ENCODE measurements around the gene LRRC27. TPM values are rescaled to one million over a fixed set of nuclear protein-coding genes. Genes with fewer than 3 reads are reported as not detected.

The LRRC27 gene
- total RNA-seq, 2 experiments from 2014 or later = 2.4 to 2.8 TPM

DNA sequence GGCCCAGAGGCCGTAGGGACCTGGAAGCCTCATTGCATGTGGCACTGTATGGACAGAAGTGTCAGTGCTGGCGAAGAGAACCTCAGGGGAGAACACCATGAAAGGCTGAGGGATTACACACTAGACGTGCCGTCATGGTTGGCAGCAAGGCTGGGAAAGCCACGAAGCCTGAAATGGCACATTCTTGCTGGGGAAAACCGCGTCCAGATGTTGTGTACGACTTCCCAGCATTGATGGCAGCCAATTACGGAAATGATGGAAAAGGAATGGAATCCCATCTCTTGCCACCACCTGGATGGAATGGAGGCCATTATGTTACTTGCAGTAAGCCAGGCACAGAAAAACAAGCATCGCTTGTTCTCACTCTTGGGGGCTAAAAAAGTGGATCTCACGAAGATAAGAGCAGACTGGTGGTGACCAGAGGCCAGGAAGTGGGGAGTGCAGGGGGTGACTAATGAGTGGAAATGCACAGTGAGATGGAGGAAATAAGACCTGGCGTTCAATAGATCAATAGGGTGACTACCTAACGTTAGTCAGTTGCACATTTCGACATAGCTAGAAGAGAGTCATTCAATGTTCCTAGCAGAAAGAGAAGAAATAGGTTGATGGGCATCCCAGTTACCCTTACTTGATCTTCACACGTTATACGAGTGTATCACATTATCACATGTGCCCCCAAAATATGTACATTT is 50.4 kb downstream of the LRRC27 start:
- Mint-ChIP-seq H3K27ac (no peak overlapping the region), H3K4me1 (ENCODE audit: low read depth) (peaks cover 4% of the 10 kb centered on the region), H3K4me3 (no peak overlapping the region), H3K27me3 (no peaks in the 10 kb centered on the region), H3K9me3 (no peaks in the 10 kb centered on the region), H3K36me3 (ENCODE audit: low read depth) (no peaks in the 10 kb centered on the region)
- H3K4me1 ChIP-seq (ENCODE audit: insufficient read depth, low read length) = peaks cover 3% of the 10 kb centered on the region
- no peaks in the 10 kb centered on the region for H3K36me3 ChIP-seq (ENCODE audit: insufficient read depth, low read length)
- H3K9me3 ChIP-seq (ENCODE audit: control insufficient read depth in 1 of 2, insufficient read depth in 1 of 2, low read length in 2 of 2) = no peaks in the 10 kb centered on the region
- DNase-seq (peak in 2 of 14 experiments; percentile 2 to 17), ATAC-seq (ENCODE audit: poor library complexity) (no peak)
- CTCF ChIA-PET = no interaction called here
- H3K27me3 ChIP-seq (ENCODE audit: control insufficient read depth in 1 of 2, insufficient read depth in 2 of 2, low read length in 2 of 2) = no peaks in the 10 kb centered on the region
- no peak overlapping the region for H3K4me3 ChIP-seq (ENCODE audit: low read length)
- H3K27ac ChIP-seq (ENCODE audit: low read depth in 1 of 2, low read length in 2 of 2) = no peak overlapping the region
- intact Hi-C loops (cut with DNase I, micrococcal nuclease) = no loop called here
- TF ChIP-seq, protein P1, sequence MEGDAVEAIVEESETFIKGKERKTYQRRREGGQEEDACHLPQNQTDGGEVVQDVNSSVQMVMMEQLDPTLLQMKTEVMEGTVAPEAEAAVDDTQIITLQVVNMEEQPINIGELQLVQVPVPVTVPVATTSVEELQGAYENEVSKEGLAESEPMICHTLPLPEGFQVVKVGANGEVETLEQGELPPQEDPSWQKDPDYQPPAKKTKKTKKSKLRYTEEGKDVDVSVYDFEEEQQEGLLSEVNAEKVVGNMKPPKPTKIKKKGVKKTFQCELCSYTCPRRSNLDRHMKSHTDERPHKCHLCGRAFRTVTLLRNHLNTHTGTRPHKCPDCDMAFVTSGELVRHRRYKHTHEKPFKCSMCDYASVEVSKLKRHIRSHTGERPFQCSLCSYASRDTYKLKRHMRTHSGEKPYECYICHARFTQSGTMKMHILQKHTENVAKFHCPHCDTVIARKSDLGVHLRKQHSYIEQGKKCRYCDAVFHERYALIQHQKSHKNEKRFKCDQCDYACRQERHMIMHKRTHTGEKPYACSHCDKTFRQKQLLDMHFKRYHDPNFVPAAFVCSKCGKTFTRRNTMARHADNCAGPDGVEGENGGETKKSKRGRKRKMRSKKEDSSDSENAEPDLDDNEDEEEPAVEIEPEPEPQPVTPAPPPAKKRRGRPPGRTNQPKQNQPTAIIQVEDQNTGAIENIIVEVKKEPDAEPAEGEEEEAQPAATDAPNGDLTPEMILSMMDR (IDR thresholded peaks at IDR 0.05) = no peak
- POLR2A ChIA-PET = no interaction called here

DNA sequence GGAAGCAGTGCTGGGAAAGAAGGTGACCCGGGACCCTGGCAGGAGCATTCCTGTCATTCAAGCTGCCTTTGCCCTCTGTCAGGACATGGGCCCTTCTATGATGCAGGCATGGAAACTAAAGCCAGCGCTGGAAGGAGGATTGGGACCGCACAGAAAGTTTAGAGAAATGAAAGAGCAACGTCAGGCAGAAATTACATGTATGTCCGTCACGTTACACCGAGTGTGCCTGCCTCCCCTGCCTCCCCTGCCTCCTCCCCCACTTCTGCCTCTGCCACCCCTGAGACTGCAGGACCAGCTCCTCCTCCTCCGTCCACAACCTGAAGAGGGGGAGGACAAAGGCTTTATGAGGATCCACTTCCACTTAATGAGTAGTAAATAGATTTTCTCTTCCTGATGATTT is 51.1 kb downstream of the LRRC27 start:
- Histone ChIP-seq H3K36me3 (ENCODE audit: insufficient read depth, low read length) (no peaks in the 10 kb centered on the region), H3K27ac (ENCODE audit: low read depth in 1 of 2, low read length in 2 of 2) (no peak overlapping the region), H3K4me1 (ENCODE audit: insufficient read depth, low read length) (peaks cover 9% of the 10 kb centered on the region), H3K27me3 (ENCODE audit: control insufficient read depth in 1 of 2, insufficient read depth in 2 of 2, low read length in 2 of 2) (no peaks in the 10 kb centered on the region), H3K4me3 (ENCODE audit: low read length) (no peak overlapping the region), H3K9me3 (ENCODE audit: control insufficient read depth in 1 of 2, insufficient read depth in 1 of 2, low read length in 2 of 2) (no peaks in the 10 kb centered on the region)
- ATAC-seq (ENCODE audit: poor library complexity) (no peak), DNase-seq (peak in 1 of 14 experiments; percentile 5)
- H3K4me1 Mint-ChIP-seq (ENCODE audit: low read depth) = peaks cover 4% of the 10 kb centered on the region
- no peaks in the 10 kb centered on the region for H3K36me3 Mint-ChIP-seq (ENCODE audit: low read depth)
- H3K9me3 Mint-ChIP-seq = no peaks in the 10 kb centered on the region
- H3K4me3 Mint-ChIP-seq = no peak overlapping the region
- ChIA-PET POLR2A (no interaction called here), CTCF (no interaction called here)
- no peaks in the 10 kb centered on the region for H3K27me3 Mint-ChIP-seq
- intact Hi-C loops (cut with DNase I, micrococcal nuclease) = no loop called here
- H3K27ac Mint-ChIP-seq = no peak overlapping the region
- TF ChIP-seq, protein P1 (IDR thresholded peaks at IDR 0.05) = no peak

DNA sequence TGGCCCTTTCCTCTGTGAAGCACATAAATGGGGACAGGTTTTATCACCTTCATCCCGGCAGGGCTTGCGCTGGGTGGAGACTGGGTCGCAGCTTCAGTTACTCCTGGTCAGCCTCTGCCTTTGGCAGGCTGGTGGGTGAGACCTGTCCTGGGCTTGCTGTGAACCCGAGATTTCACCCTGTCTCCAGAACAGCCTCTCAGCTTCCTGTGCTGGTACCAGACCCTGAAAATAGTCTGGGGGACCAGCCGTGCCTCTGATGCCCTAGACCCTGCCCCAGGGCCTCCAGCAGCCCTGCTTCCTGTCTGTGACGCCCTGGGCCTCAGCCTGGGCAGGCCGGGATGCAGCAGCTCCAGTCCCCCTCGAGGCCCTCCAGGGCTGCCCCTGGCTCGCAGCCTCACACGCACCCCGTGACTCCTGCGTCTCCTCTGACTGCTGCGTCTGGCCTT is 51.8 kb downstream of the LRRC27 start:
- H3K27me3 Mint-ChIP-seq = no peaks in the 10 kb centered on the region
- H3K27ac Mint-ChIP-seq = no peak overlapping the region
- TF ChIP-seq, protein P1 (IDR thresholded peaks at IDR 0.05) = no peak
- DNase-seq (peak in 2 of 14 experiments; percentile 0 to 8), ATAC-seq (ENCODE audit: poor library complexity) (no peak)
- no peak overlapping the region for H3K4me3 ChIP-seq (ENCODE audit: low read length)
- no peaks in the 10 kb centered on the region for H3K9me3 ChIP-seq (ENCODE audit: control insufficient read depth in 1 of 2, insufficient read depth in 1 of 2, low read length in 2 of 2)
- intact Hi-C loops (cut with DNase I, micrococcal nuclease) = no loop called here
- no peak overlapping the region for H3K4me3 Mint-ChIP-seq
- no peaks in the 10 kb centered on the region for H3K27me3 ChIP-seq (ENCODE audit: control insufficient read depth in 1 of 2, insufficient read depth in 2 of 2, low read length in 2 of 2)
- H3K36me3 ChIP-seq (ENCODE audit: insufficient read depth, low read length) = no peaks in the 10 kb centered on the region
- H3K27ac ChIP-seq (ENCODE audit: low read depth in 1 of 2, low read length in 2 of 2) = no peak overlapping the region
- H3K9me3 Mint-ChIP-seq = no peaks in the 10 kb centered on the region
- peaks cover 4% of the 10 kb centered on the region for H3K4me1 Mint-ChIP-seq (ENCODE audit: low read depth)
- CTCF ChIA-PET = no interaction called here
- no peaks in the 10 kb centered on the region for H3K36me3 Mint-ChIP-seq (ENCODE audit: low read depth)
- H3K4me1 ChIP-seq (ENCODE audit: insufficient read depth, low read length) = peaks cover 9% of the 10 kb centered on the region
- POLR2A ChIA-PET = no interaction called here
